HG03521 (cell line): ENCODE measurements around the gene ACACA.
"Not testable (repeated sequence)": the region's sequence is repeated elsewhere in the genome, so short reads cannot be mapped to it uniquely, and the experiment has no call there.

ENCODE experiments used
- ATAC-seq: cut with Tn5 transposase; IDR thresholded peaks from one replicate; pipeline ENCODE4 v1.9.1; 2021; ENCODE audit warnings: mild to moderate bottlenecking, moderate library complexity; ENCODE audit not compliant: unreplicated experiment

ACACA gene

DNA sequence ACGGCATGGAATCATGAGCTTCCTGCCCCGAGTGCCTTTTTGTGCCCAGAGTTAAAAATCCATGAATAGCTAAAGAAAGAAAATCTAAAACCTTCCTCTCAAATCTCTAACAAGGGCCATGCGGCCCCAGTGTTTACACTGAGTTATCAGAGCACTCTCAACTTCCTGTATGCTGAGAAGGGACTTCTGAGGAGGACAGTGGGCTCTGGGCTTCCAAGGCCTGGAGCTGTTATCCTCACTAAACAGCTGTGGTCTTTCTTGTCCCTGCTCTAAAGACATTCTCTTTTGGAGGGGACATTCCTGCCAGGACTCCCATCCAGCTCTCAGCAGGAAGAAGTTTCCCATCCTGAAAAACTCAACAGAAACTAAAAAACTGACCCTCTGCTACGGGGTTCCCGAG, 322.3 kb downstream of the ACACA start:
- ATAC-seq = no peak

- no peak for ATAC-seq
Measured at GRCh38 chr17:37083456-37083855, 323.2 kb downstream of the ACACA start.

GRCh38 chr17:37082985-37083384, 323.7 kb downstream of the ACACA start:
- ATAC-seq = no peak

DNA sequence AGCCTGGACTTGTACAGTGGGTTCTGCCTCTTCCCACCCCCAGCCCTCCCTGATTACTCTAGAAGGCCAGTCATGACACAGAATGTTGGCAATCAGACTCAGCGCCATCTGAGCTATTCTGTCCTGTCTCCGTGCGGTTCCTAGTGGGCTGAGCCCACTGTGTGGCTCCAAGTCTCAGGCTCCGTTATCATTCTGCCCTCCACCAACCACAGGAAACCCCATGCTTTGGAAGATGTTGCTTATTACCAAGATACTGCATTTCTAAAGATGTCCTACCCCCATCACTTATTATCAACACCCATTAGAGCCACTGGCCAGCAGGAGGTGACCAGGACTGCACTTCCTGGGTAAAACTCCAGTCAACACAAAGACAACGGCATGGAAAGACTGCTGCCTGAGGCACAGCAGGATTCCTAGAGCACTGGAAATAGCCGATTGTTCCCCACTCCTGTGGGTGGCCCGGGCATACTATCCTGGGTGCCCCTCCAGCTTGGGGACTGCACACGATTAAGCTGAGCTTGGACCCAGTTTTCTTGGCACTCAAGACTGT, 324.2 kb downstream of the ACACA start:
- ATAC-seq = no peak

- ATAC-seq = no peak
Measured at GRCh38 chr17:37081287-37081686, 325.3 kb downstream of the ACACA start.

GRCh38 chr17:37079735-37080134, 326.9 kb downstream of the ACACA start:
- ATAC-seq = no peak

DNA sequence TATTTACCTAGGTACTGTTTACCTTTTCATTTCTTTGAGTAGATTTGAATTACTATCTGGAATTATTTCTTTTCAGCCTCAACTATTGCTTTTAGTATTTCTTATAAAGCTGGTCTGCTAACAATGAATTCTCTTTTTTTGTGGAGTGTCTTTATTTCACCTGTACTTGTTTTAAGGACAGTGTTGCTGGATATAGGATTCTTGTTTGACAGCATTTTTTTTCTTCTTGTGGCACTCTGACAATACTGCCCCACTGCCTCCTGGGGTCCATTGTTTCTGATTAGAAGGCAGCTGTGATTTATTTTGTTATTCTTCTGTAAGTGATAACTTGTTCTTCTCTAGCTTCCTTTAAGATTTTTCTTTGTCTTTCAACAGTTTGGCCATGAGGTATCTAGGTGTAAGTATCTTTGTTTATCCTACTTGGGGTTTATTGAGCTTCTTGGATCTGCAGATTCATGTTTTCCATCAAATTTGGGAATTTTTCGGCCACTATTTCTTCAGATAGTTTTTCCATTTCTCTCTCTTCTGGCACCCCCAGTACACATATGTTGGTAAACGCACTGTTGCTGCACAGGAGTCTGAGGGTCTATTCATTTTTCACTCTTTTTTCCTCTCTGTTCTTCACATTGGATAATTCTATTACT, 327.4 kb downstream of the ACACA start:
- ATAC-seq = no peak

GRCh38 chr17:37073464-37073863, 333.2 kb downstream of the ACACA start:
- not testable (repeated sequence) for ATAC-seq

DNA sequence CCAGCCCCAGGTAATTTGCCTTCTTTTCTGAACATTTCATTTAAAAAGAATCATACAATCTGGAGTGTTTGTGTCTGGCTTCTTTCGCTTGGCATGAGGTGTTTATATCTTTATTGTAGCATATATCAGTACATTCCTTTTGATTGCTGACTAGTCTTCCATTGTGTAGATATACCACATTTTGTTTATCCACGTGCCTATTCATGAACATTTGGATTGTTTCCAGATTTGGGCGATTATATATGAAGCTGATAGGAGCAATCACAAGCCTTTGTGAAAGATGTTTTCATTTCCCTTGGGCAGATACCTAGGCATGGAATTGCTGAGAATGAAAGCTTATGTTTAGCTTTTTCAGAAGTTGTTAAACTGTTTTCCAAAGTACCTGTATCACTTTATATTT, 337.5 kb downstream of the ACACA start:
- ATAC-seq = no peak

DNA sequence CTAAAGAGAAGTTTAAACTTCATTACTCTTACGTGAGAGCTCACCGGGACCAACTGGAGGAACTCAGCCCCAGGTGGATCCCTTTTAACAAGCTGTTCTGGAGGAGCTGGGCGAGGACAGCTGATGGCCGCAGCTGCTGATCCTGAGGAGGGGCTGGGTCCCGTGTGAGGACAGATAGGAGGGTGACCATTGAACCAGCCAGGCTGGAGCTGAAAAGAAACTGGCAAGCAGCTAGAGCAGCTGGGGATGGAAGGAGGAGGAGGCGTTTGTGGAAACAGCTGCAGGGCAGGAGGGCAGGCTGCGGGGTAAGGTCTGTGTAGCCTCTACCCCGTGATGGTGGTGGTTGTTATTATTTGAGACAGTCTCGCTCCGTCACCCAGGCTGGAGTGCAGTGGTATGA, 338.4 kb downstream of the ACACA start:
- no peak for ATAC-seq

- no peak for ATAC-seq
Measured at GRCh38 chr17:37067555-37068111, 339.0 kb downstream of the ACACA start.

- ATAC-seq = no peak
Measured at GRCh38 chr17:37066322-37067255, 340.0 kb downstream of the ACACA start.

DNA sequence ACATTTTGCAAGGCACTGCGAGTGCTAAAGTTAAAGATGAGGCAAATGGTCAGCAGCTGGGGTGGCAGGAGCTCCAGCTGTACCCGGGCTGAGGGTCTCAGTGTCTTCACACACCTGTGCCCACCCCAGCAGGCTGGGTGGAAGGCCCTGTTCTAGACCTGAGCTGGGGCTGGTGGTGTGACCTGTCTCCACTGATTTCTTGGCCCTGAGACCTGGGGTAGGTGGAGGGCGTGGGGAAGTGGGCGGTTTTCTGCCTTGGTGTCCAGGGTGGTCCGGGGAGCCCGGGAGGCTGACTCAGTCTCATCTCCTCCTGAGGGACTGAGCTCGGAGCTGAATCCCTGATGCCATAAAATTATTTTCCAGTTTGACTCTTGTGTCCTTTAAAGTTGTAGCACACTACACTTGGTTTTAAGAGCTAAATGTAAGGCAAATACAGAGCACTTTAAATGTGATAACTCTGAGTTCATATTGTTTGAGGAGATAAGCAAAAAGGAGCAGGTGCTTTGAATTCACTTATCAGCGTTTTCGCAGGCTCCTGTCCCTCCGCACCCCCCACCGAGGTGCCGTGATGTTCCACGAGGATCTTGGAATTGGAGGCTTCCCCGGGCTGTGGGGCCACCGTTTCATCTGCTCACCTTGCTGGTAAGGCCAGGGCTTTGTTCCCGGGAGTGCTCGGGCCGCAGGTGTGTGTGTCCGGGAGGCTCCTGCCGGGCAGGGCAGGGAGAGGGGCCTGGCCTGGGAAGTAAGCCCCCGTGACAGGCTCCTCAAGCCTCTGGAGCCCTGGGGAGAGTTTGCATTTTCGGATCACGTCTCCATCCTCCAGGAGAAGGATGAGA, 340.9 kb downstream of the ACACA start:
- no peak for ATAC-seq

DNA sequence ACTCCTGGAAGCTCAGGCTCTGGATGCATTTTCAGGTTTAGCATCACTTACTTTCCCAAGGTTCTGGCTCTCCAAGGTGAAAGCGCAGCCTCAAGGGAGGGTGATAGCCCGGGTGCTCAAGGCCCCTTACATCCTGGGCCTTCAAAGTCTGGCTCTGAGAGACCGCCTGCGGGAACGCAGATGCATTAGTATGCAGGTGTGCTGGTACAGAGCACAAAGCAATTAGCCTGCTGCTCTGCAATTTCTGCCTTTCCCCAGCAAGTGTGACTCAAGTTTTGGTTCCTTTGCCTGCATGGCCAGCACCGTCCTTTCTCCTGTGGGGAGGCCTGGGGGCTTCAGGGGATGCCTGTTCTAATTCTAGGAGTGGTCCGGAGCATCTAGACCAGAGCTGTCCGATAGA, 341.7 kb downstream of the ACACA start:
- ATAC-seq = no peak

DNA sequence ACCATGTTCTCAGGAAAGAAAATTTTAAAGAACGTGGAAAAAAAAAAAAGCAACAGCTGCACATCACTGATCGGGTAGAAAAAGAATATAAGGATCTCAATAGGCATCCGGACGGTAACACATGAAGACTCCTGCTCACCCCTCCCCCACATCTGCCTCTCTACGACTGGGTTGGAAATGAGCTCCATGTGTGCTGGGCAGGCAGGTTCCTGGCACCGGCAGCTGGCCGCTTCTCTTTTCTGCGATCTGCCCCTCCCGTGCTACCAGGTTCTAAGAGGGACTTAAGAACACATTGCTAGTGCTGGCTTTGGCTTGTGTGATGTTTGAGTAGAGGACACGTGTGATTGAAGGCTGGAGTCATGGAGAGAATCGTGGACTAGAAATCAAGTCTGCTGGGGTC, 342.4 kb downstream of the ACACA start:
- no peak for ATAC-seq

- no peak for ATAC-seq
Measured at GRCh38 chr17:37062021-37062420, 344.6 kb downstream of the ACACA start.

GRCh38 chr17:37060928-37061327, 345.7 kb downstream of the ACACA start:
- no peak for ATAC-seq

- ATAC-seq = no peak
Measured at GRCh38 chr17:37060094-37060493, 346.5 kb downstream of the ACACA start.

GRCh38 chr17:37059493-37059892, 347.1 kb downstream of the ACACA start:
- no peak for ATAC-seq

DNA sequence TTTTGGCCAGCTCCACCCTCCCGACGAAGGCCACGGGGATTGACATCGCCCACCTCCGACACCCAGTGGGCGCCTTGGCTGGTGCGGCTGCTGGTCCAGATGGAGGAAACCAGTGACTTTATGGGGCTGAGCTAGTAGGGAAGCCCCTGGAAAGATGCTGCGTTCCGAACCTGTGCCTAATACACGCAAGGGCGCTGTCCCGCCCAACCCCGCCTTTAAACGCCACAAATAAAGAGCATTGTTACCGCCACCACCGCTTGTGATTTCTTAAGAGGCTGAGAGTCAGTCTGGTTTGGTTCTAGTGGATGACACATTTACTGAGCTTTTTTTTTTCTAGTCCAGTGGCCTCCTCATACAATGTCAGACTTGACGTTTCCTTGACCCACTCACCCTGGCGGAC, 350.0 kb downstream of the ACACA start:
- no peak for ATAC-seq

- no peak for ATAC-seq
Measured at GRCh38 chr17:37054894-37055293, 351.7 kb downstream of the ACACA start.
